ENCODE results near the gene MED14. TPM values are rescaled to one million over a fixed set of nuclear protein-coding genes. Genes with fewer than 3 reads are reported as not detected.

Gene MED14
- total and polyA plus RNA-seq, 2 of the 4 experiments (the other 2 are of a cell fraction) = 17.6 to 25.9 TPM

GRCh38 chrX:40625294-40625693 lies 110.0 kb downstream of the MED14 start:
- Histone ChIP-seq H4K8ac (ENCODE audit: low read depth in 2 of 2, low read length in 2 of 2) (no peak overlapping the region), H2BK20ac (ENCODE audit: low read depth, low read length) (no peak overlapping the region), H3K18ac (ENCODE audit: low read depth, low read length) (no peak overlapping the region), H3K4me1 (ENCODE audit: control insufficient read depth, insufficient read depth, low read length) (peaks cover 2% of the 10 kb centered on the region; the same call in 1 of the 2 replicates), H2BK120ac (ENCODE audit: low read depth, low read length) (no peak overlapping the region), H2BK15ac (ENCODE audit: low read depth, low read length) (no peak overlapping the region), H3K9ac (ENCODE audit: low read depth, low read length) (no peak overlapping the region), H3K4me3 (ENCODE audit: insufficient read depth, low read depth, low read length) (no peak overlapping the region), H3K56ac (ENCODE audit: extremely low read depth, insufficient read depth, low read length) (no peak overlapping the region), H4K5ac (ENCODE audit: low read depth, low read length) (no peak overlapping the region), H4K20me1 (ENCODE audit: insufficient read depth, low read length) (no peaks in the 10 kb centered on the region), H2BK5ac (ENCODE audit: low read depth, low read length, poor library complexity, severe bottlenecking) (no peak overlapping the region), H4K91ac (ENCODE audit: insufficient read depth, low read depth, low read length) (no peak overlapping the region), H2AFZ (replicated peaks; ENCODE audit: low read length, poor library complexity) (no peak overlapping the region), H2AK5ac (ENCODE audit: low read depth, low read length) (no peak overlapping the region), H3K9me1 (ENCODE audit: insufficient read depth, low read length) (no peaks in the 10 kb centered on the region), H3K27me3 (ENCODE audit: control insufficient read depth, insufficient read depth, low read length) (peaks cover 3% of the 10 kb centered on the region), H3K9me3 (ENCODE audit: control insufficient read depth, insufficient read depth, low read length) (peaks cover 2% of the 10 kb centered on the region; the same call in 1 of the 2 replicates), H3K4ac (ENCODE audit: low read depth, low read length) (no peak overlapping the region), H3K4me2 (ENCODE audit: low read depth, low read length) (no peak overlapping the region), H2AK9ac (replicated peaks; ENCODE audit: low read depth, low read length, poor library complexity) (no peak overlapping the region), H3K23ac (ENCODE audit: low read depth, low read length) (no peak overlapping the region), H3K36me3 (ENCODE audit: control insufficient read depth, insufficient read depth, low read length) (peaks cover 11% of the 10 kb centered on the region; the same call in 1 of the 2 replicates), H3K79me1 (ENCODE audit: low read depth in 1 of 2, low read length in 2 of 2) (no peaks in the 10 kb centered on the region), H3K27ac (ENCODE audit: insufficient read depth, low read length) (no peak overlapping the region), H3K14ac (replicated peaks; ENCODE audit: low read depth, low read length) (no peak overlapping the region)
- BruUV-seq (replicated peaks) = no TSS peak
- ChIA-PET CTCF (no interaction called here), POLR2A (ENCODE audit: unreplicated experiment) (no interaction called here)
- no peak for TF ChIP-seq POLR2A (IDR thresholded peaks at IDR 0.05; ENCODE audit: low read depth, low read length)
- TF ChIP-seq ELK1 (IDR thresholded peaks at IDR 0.05; ENCODE audit: borderline replicate concordance, low read depth, low read length) = no peak
- no peak for TF ChIP-seq NFE2L2 (IDR thresholded peaks at IDR 0.05; ENCODE audit: low read depth, low read length)
- TF ChIP-seq CHD1 (IDR thresholded peaks at IDR 0.05; ENCODE audit: low read depth, low read length) = no peak
- TF ChIP-seq MAFK (IDR thresholded peaks at IDR 0.05; ENCODE audit: low read depth, low read length) = no peak
- no peak for TF ChIP-seq RAD21 (IDR thresholded peaks at IDR 0.05; ENCODE audit: low read length)
- TF ChIP-seq MAZ (IDR thresholded peaks at IDR 0.05; ENCODE audit: borderline replicate concordance, low read depth, low read length) = no peak
- TF ChIP-seq CTCF (conservative IDR thresholded peaks at IDR 0.05; ENCODE audit: low read depth, low read length) = no peak
- TF ChIP-seq MXI1 (IDR thresholded peaks at IDR 0.05; ENCODE audit: borderline replicate concordance, low read depth, low read length) = no peak
- no peak for TF ChIP-seq RFX5 (IDR thresholded peaks at IDR 0.05; ENCODE audit: low read depth, low read length)
- no peak for TF ChIP-seq USF2 (IDR thresholded peaks at IDR 0.05; ENCODE audit: low read depth, low read length)
- no peak for TF ChIP-seq FOS (IDR thresholded peaks at IDR 0.05; ENCODE audit: low read depth, low read length)
- no peak for TF ChIP-seq BHLHE40 (IDR thresholded peaks at IDR 0.05; ENCODE audit: low read depth, low read length)
- TF ChIP-seq RCOR1 (IDR thresholded peaks at IDR 0.05; ENCODE audit: insufficient replicate concordance, low read length) = no peak
- no peak for TF ChIP-seq SMC3 (IDR thresholded peaks at IDR 0.05; ENCODE audit: low read depth, low read length)
- no peak for TF ChIP-seq CEBPB (IDR thresholded peaks at IDR 0.05; ENCODE audit: low read depth, low read length)
- no peak for ATAC-seq (ENCODE audit: low read depth)
- in situ Hi-C loops (cut with MboI; ENCODE audit: low sequenced_read_pairs) (no loop called here), dilution Hi-C loops (cut with HindIII; ENCODE audit: low sequenced_read_pairs, unreplicated experiment) (no loop called here), intact Hi-C loops (cut with micrococcal nuclease) (no loop called here)
- no peak for DNase-seq
- WGBS, 2 experiments (ENCODE audit: extremely low coverage in 2 of 2, insufficient read length in 1 of 2) = no CpG with 5 or more reads among the region's 4 CpGs

Measured in IMR-90 (cell line).